Trophoblast cell (in vitro differentiated cells and primary cell): Measurements from ENCODE around the gene SLC5A2.
"Not testable (repeated sequence)": the region's sequence is repeated elsewhere in the genome, so short reads cannot be mapped to it uniquely, and the experiment has no call there.

ENCODE experiments used
- DNase-seq, 2 donors: peaks; one replicate each; pipeline ENCODE4 v3.0.0-alpha.2; 2016
- H2AFZ ChIP-seq: 2 replicates; pipeline ENCODE4 v1.6.1; 2013; ENCODE audit warnings: low read length, moderate library complexity, mild to moderate bottlenecking; ENCODE audit not compliant: insufficient read depth, poor library complexity
- H2AK5ac ChIP-seq: 2 replicates; pipeline ENCODE4 v1.6.1; 2013; ENCODE audit warnings: mild to moderate bottlenecking, low read length
- H2BK120ac ChIP-seq: 2 replicates; pipeline ENCODE4 v1.6.1; 2013; ENCODE audit warnings: low read length, mild to moderate bottlenecking, moderate library complexity; ENCODE audit not compliant: insufficient read depth, poor library complexity
- H2BK12ac ChIP-seq: 2 replicates; pipeline ENCODE4 v1.6.1; 2013; ENCODE audit warnings: mild to moderate bottlenecking, low read length, moderate library complexity
- H2BK5ac ChIP-seq: 2 replicates; pipeline ENCODE4 v1.6.1; 2013; ENCODE audit warnings: low read length, low read depth, moderate library complexity, mild to moderate bottlenecking; ENCODE audit not compliant: poor library complexity
- H3K14ac ChIP-seq: 2 replicates; pipeline ENCODE4 v1.6.1; 2013; ENCODE audit warnings: mild to moderate bottlenecking, low read length
- H3K18ac ChIP-seq: 2 replicates; pipeline ENCODE4 v1.6.1; 2013; ENCODE audit warnings: mild to moderate bottlenecking, low read length
- H3K23ac ChIP-seq: 2 replicates; pipeline ENCODE4 v1.6.1; 2013; ENCODE audit warnings: low read length
- H3K27ac ChIP-seq: 2 replicates; pipeline ENCODE4 v1.5.1; 2013; ENCODE audit warnings: low read depth, mild to moderate bottlenecking, inconsistent platforms, low read length, moderate library complexity
- H3K27me3 ChIP-seq: 2 replicates; pipeline ENCODE4 v1.6.1; 2013; ENCODE audit warnings: inconsistent platforms, mild to moderate bottlenecking, low read length, moderate library complexity; ENCODE audit not compliant: insufficient read depth
- H3K36me3 ChIP-seq, 2 experiments: 1 replicate in 1 of 2; 2 replicates in 1 of 2; pipeline ENCODE4 v1.6.1; 2013; ENCODE audit warnings: low read length in 2 of 2, mild to moderate bottlenecking in 2 of 2, moderate library complexity in 1 of 2; ENCODE audit not compliant: insufficient read depth in 2 of 2, control insufficient read depth in 1 of 2
- H3K4ac ChIP-seq: 2 replicates; pipeline ENCODE4 v1.6.1; 2013; ENCODE audit warnings: low read depth, mild to moderate bottlenecking, low read length, moderate library complexity
- H3K4me1 ChIP-seq, 2 experiments: 1 replicate in 1 of 2; 2 replicates in 1 of 2; pipeline ENCODE4 v1.6.1; 2013; ENCODE audit warnings: low read length in 2 of 2, mild to moderate bottlenecking in 2 of 2, moderate library complexity in 1 of 2; ENCODE audit not compliant: insufficient read depth in 2 of 2, control insufficient read depth in 1 of 2
- H3K4me2 ChIP-seq: 2 replicates; pipeline ENCODE4 v1.6.1; 2013; ENCODE audit warnings: inconsistent platforms, mild to moderate bottlenecking, low read length, moderate library complexity
- H3K4me3 ChIP-seq: 2 replicates; pipeline ENCODE4 v1.5.1; 2013; ENCODE audit warnings: mild to moderate bottlenecking, low read depth, low read length, inconsistent platforms
- H3K79me1 ChIP-seq: one replicate; pipeline ENCODE4 v1.6.1; 2013; ENCODE audit warnings: low read length
- H3K79me2 ChIP-seq: 2 replicates; pipeline ENCODE4 v1.6.1; 2013; ENCODE audit warnings: low read length, mild to moderate bottlenecking; ENCODE audit not compliant: control insufficient read depth, insufficient read depth, poor library complexity
- H3K9ac ChIP-seq: 2 replicates; pipeline ENCODE4 v1.6.1; 2013; ENCODE audit warnings: mild to moderate bottlenecking, low read length
- H3K9me3 ChIP-seq: 2 replicates; pipeline ENCODE4 v1.6.1; 2013; ENCODE audit warnings: low read depth, mild to moderate bottlenecking, control low read depth, inconsistent platforms, low read length; ENCODE audit not compliant: insufficient read depth
- H4K12ac ChIP-seq: 2 replicates; pipeline ENCODE4 v1.6.1; 2013; ENCODE audit warnings: low read depth, mild to moderate bottlenecking, low read length, moderate library complexity
- H4K8ac ChIP-seq: 2 replicates; pipeline ENCODE4 v1.6.1; 2013; ENCODE audit warnings: low read depth, mild to moderate bottlenecking, low read length, moderate library complexity
- H4K91ac ChIP-seq: one replicate; pipeline ENCODE4 v1.6.1; 2013; ENCODE audit warnings: low read depth, mild to moderate bottlenecking, low read length, moderate library complexity
- WGBS: extraction: QIAGEN DNeasy Blood & Tissue Kit; methylation state at CpG from one replicate; pipeline ENCODE4 v1.1.7; 2013; ENCODE audit warnings: missing lambda C conversion rate; ENCODE audit not compliant: insufficient read length, insufficient coverage; ENCODE audit errors: extremely low coverage; 5-methylcytosine and 5-hydroxymethylcytosine counted together

The SLC5A2 gene

GRCh38 chr16:31501966-31502348 lies 19.0 kb downstream of the SLC5A2 start:
- no CpG with 5 or more reads among the region's 4 CpGs for WGBS
- no peak overlapping the region for H3K9ac ChIP-seq
- H2AK5ac ChIP-seq: no peak overlapping the region
- H2BK120ac ChIP-seq: no peak overlapping the region
- no peak overlapping the region for H3K4me3 ChIP-seq
- H3K14ac ChIP-seq: no peak overlapping the region
- H3K4me2 ChIP-seq: no peak overlapping the region
- no peaks in the 10 kb centered on the region for H3K9me3 ChIP-seq
- H2BK5ac ChIP-seq: no peak overlapping the region
- H4K8ac ChIP-seq: no peak overlapping the region
- no peak overlapping the region for H3K27ac ChIP-seq
- H3K79me2 ChIP-seq: no peaks in the 10 kb centered on the region
- DNase-seq: no peak
- H3K79me1 ChIP-seq: no peaks in the 10 kb centered on the region
- no peak overlapping the region for H4K91ac ChIP-seq
- no peak overlapping the region for H2AFZ ChIP-seq
- H3K36me3 ChIP-seq: peaks cover 12 to 27% of the 10 kb centered on the region in 2 experiments
- H4K12ac ChIP-seq: no peak overlapping the region
- H3K4me1 ChIP-seq: peaks cover 0 to 5% of the 10 kb centered on the region in 2 experiments
- H3K18ac ChIP-seq: no peak overlapping the region
- no peak overlapping the region for H3K4ac ChIP-seq
- H3K23ac ChIP-seq: no peak overlapping the region
- H3K27me3 ChIP-seq: no peaks in the 10 kb centered on the region
- H2BK12ac ChIP-seq: no peak overlapping the region

- Histone ChIP-seq H3K36me3 (peaks cover 12 to 24% of the 10 kb centered on the region in 2 experiments), H3K4me1 (peaks cover 3 to 9% of the 10 kb centered on the region in 2 experiments), H4K8ac (no peak overlapping the region), H4K12ac (no peak overlapping the region), H3K27me3 (no peaks in the 10 kb centered on the region), H3K9ac (no peak overlapping the region), H4K91ac (no peak overlapping the region), H3K4me3 (no peak overlapping the region), H3K79me2 (peaks cover 6% of the 10 kb centered on the region), H3K18ac (no peak overlapping the region), H3K4ac (no peak overlapping the region), H2AK5ac (no peak overlapping the region), H3K79me1 (peaks cover 5% of the 10 kb centered on the region), H3K23ac (no peak overlapping the region), H2BK12ac (no peak overlapping the region), H2AFZ (no peak overlapping the region), H3K27ac (no peak overlapping the region), H2BK120ac (no peak overlapping the region), H3K9me3 (no peaks in the 10 kb centered on the region), H3K4me2 (no peak overlapping the region), H2BK5ac (no peak overlapping the region), H3K14ac (no peak overlapping the region)
- no peak for DNase-seq
Observed at GRCh38 chr16:31502981-31503380, 20.1 kb downstream of the SLC5A2 start.

GRCh38 chr16:31503555-31503954 lies 20.6 kb downstream of the SLC5A2 start:
- not testable (repeated sequence) for H3K27me3 ChIP-seq, H3K4me1 ChIP-seq, H3K4ac ChIP-seq, H3K23ac ChIP-seq, H4K8ac ChIP-seq, H2AFZ ChIP-seq, H3K27ac ChIP-seq, H3K4me3 ChIP-seq, H2BK120ac ChIP-seq, H3K9ac ChIP-seq, H3K18ac ChIP-seq, H3K9me3 ChIP-seq, H4K12ac ChIP-seq, H3K14ac ChIP-seq, H2AK5ac ChIP-seq, H4K91ac ChIP-seq, H2BK5ac ChIP-seq, DNase-seq, H3K4me2 ChIP-seq, H2BK12ac ChIP-seq
- H3K36me3 ChIP-seq: peaks cover 10 to 19% of the 10 kb centered on the region in 2 experiments
- peaks cover 10% of the 10 kb centered on the region for H3K79me1 ChIP-seq
- WGBS: no CpG with 5 or more reads among the region's 8 CpGs
- H3K79me2 ChIP-seq: peaks cover 10% of the 10 kb centered on the region

- no peaks in the 10 kb centered on the region for H3K9me3 ChIP-seq
- no peak overlapping the region for H2BK5ac ChIP-seq
- H4K91ac ChIP-seq: no peak overlapping the region
- no peak overlapping the region for H3K18ac ChIP-seq
- H3K79me2 ChIP-seq: peaks cover 11% of the 10 kb centered on the region
- H3K27me3 ChIP-seq: no peaks in the 10 kb centered on the region
- no peak overlapping the region for H2AFZ ChIP-seq
- H2BK120ac ChIP-seq: no peak overlapping the region
- DNase-seq: no peak
- no peak overlapping the region for H4K12ac ChIP-seq
- H2AK5ac ChIP-seq: no peak overlapping the region
- no peak overlapping the region for H3K14ac ChIP-seq
- H3K23ac ChIP-seq: no peak overlapping the region
- no peak overlapping the region for H3K4me3 ChIP-seq
- peaks cover 3 to 14% of the 10 kb centered on the region in 2 experiments for H3K4me1 ChIP-seq
- H3K4me2 ChIP-seq: no peak overlapping the region
- no peak overlapping the region for H3K4ac ChIP-seq
- H3K36me3 ChIP-seq: peaks cover 6 to 14% of the 10 kb centered on the region in 2 experiments
- no peak overlapping the region for H3K27ac ChIP-seq
- WGBS: no CpG with 5 or more reads among the region's 8 CpGs
- H2BK12ac ChIP-seq: no peak overlapping the region
- H4K8ac ChIP-seq: no peak overlapping the region
- H3K79me1 ChIP-seq: peaks cover 10% of the 10 kb centered on the region
- no peak overlapping the region for H3K9ac ChIP-seq
Observed at GRCh38 chr16:31504159-31504558, 21.2 kb downstream of the SLC5A2 start.
